Panc1 (cell line): Measurements from ENCODE around the gene UBTD1. TPM values are rescaled to one million over a fixed set of nuclear protein-coding genes. Genes with fewer than 3 reads are reported as not detected.

Experiments used
- ATAC-seq: fragments of 200-7000 bp; cut with Tn5 transposase; 2 replicates; pipeline ENCODE4 v1.9.1; 2020; ENCODE audit warnings: mild to moderate bottlenecking, moderate library complexity
- BruUV-seq: library from RNA; stranded (reverse); fragments of 400-500 nt; replicated peaks from 2 replicates; lab custom pipeline; 2021; lab: Mats Ljungman, UMichigan
- CTCF ChIA-PET: fragments of 300-600 bp; sonication (Branson Sonifier 250); formaldehyde crosslinking; loops from one replicate; lab custom pipeline; 2022; ENCODE audit warnings: antibody characterized with exemption; lab: Charles Lee
- POLR2A ChIA-PET: fragments of 300-600 bp; sonication (Branson Sonifier 250); formaldehyde crosslinking; loops from one replicate; lab custom pipeline; 2022; ENCODE audit warnings: antibody characterized with exemption; lab: Charles Lee
- DNase-seq: peaks from one replicate; pipeline ENCODE4 v3.0.0-alpha.2; 2010; ENCODE audit warnings: low read depth, low spot score
- H3K27ac ChIP-seq: 2 replicates; pipeline ENCODE4 v1.5.1; 2011; ENCODE audit warnings: mild to moderate bottlenecking, low read length, inconsistent platforms
- H3K27me3 ChIP-seq: fragments of 200-500 bp; sonication (Bioruptor generic); 2 replicates; pipeline ENCODE4 v1.6.0; 2014; ENCODE audit warnings: low read length, inconsistent platforms; ENCODE audit not compliant: control insufficient read depth, insufficient read depth
- H3K36me3 ChIP-seq: fragments of 200-500 bp; sonication (Bioruptor generic); 2 replicates; pipeline ENCODE4 v1.5.1; 2014; ENCODE audit warnings: inconsistent platforms, mild to moderate bottlenecking, low read length, moderate library complexity; ENCODE audit not compliant: control insufficient read depth, insufficient read depth
- H3K4me1 ChIP-seq: 2 replicates; pipeline ENCODE4 v1.5.1; 2011; ENCODE audit warnings: inconsistent platforms, mild to moderate bottlenecking, low read length, moderate library complexity; ENCODE audit not compliant: control insufficient read depth, insufficient read depth
- H3K4me3 ChIP-seq, 2 experiments: 2 replicates each; pipeline ENCODE4 v1.5.1; 2011 to 2012; ENCODE audit warnings: low read depth in 2 of 2, low read length in 2 of 2, mild to moderate bottlenecking in 2 of 2, inconsistent platforms in 1 of 2, moderate library complexity in 1 of 2
- H3K9me3 ChIP-seq: fragments of 200-500 bp; sonication (Bioruptor generic); 2 replicates; pipeline ENCODE4 v1.5.1; 2014; ENCODE audit warnings: low read depth, mild to moderate bottlenecking, inconsistent platforms, low read length, moderate library complexity; ENCODE audit not compliant: control insufficient read depth, insufficient read depth
- POLR2AphosphoS5 ChIP-seq: IDR thresholded peaks from 2 replicates; pipeline ENCODE4 v1.6.1; 2012; ENCODE audit warnings: mild to moderate bottlenecking, low read depth, low read length, moderate library complexity
- REST ChIP-seq, 2 experiments: IDR thresholded peaks; 2 replicates each; pipeline ENCODE4 v1.6.1; 2011 to 2012; ENCODE audit warnings: low read depth in 2 of 2, control low read depth in 1 of 2, low read length in 1 of 2, mild to moderate bottlenecking in 1 of 2, moderate library complexity in 1 of 2; ENCODE audit not compliant: insufficient read depth in 1 of 2
- SIN3A ChIP-seq: IDR thresholded peaks from 2 replicates; pipeline ENCODE4 v1.6.1; 2012; ENCODE audit warnings: low read depth, mild to moderate bottlenecking, low read length, moderate library complexity, borderline replicate concordance; ENCODE audit not compliant: insufficient read depth
- TCF7L2 ChIP-seq: IDR thresholded peaks from 2 replicates; pipeline ENCODE4 v1.6.1; 2011; ENCODE audit warnings: mild to moderate bottlenecking, low read depth, low read length, inconsistent platforms
- in situ Hi-C: cut with HindIII; loops from 2 replicates; pipeline ENCODE4 v1.10.0; 2016; ENCODE audit warnings: low sequenced_read_pairs, low pct_unique_long_range_greater_than_20kb
- intact Hi-C: fragments of 100-400 bp; cut with micrococcal nuclease; formaldehyde crosslinking; loops from one replicate; pipeline ENCODE4 v1.10.0; 2022; ENCODE audit not compliant: unreplicated experiment
- total RNA-seq: library from RNA; stranded (reverse); gene quantifications from one replicate; pipeline ENCODE4 v1.2.1, GENCODE V29; 2021; ENCODE audit not compliant: unreplicated experiment
- TF ChIP-seq, protein P1 (sequence below): fragments of 450-650 bp; IDR thresholded peaks from 2 replicates; pipeline ENCODE4 v1.5.1; 2017; ENCODE audit warnings: mild to moderate bottlenecking

UBTD1 gene
- total RNA-seq, 1 experiment from 2014 or later: 55.6 TPM

DNA sequence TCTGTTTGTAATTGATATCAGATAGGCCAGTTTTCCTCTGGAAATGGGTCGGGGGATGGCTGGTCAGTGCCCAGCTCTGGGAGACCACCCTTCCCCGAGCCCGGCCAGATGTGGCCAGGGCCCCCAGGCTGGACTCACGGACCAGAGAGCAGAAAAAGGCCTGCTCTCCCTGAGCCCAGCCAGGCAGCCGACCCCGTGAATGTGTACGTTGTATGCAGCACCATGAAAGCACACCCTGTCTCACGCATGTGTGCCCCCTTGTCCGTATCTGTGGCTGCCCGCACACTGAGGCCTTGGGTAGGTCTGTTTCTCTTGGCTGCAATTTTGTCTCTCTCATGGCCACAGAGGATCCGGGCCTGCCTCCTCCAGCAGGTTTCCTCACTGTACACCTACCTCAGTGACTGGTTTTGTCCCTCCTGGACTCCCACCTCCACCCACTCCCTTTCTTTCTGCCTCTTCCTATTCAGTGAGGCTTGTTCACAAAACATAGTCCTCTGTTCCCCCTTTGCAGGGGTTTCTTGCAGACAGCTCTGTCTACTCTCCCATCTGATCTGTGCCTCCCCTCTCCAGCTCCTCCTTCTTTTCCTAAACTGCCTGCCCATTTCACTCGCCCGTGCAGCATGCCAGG, 50.2 kb downstream of the UBTD1 start:
- POLR2A ChIA-PET: interaction anchor here (0.6 kb wide), 1 partner anchor 25 kb away, joined by 3 read pairs; no protein-coding TSS in a partner anchor
- no TSS peak for BruUV-seq
- intact Hi-C loops: no loop called here
- CTCF ChIA-PET: no interaction called here
- Histone ChIP-seq H3K9me3 (no peaks in the 10 kb centered on the region), H3K36me3 (no peaks in the 10 kb centered on the region), H3K27ac (peak overlapping the region; percentile 81), H3K4me1 (peaks cover 40% of the 10 kb centered on the region), H3K4me3 (no peak overlapping the region), H3K27me3 (no peaks in the 10 kb centered on the region)
- DNase-seq: no peak
- in situ Hi-C loops: no loop called here
- TF ChIP-seq SIN3A (no peak), REST (IDR thresholded peaks at IDR 0.05; ENCODE audit: insufficient read depth in 1 of 2, low read depth in 2 of 2, low read length in 1 of 2) (no peak), POLR2AphosphoS5 (no peak), TCF7L2 (no peak)
- TF ChIP-seq, protein P1, sequence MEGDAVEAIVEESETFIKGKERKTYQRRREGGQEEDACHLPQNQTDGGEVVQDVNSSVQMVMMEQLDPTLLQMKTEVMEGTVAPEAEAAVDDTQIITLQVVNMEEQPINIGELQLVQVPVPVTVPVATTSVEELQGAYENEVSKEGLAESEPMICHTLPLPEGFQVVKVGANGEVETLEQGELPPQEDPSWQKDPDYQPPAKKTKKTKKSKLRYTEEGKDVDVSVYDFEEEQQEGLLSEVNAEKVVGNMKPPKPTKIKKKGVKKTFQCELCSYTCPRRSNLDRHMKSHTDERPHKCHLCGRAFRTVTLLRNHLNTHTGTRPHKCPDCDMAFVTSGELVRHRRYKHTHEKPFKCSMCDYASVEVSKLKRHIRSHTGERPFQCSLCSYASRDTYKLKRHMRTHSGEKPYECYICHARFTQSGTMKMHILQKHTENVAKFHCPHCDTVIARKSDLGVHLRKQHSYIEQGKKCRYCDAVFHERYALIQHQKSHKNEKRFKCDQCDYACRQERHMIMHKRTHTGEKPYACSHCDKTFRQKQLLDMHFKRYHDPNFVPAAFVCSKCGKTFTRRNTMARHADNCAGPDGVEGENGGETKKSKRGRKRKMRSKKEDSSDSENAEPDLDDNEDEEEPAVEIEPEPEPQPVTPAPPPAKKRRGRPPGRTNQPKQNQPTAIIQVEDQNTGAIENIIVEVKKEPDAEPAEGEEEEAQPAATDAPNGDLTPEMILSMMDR: no peak
- no peak for ATAC-seq

- Histone ChIP-seq H3K4me3 (no peak overlapping the region), H3K9me3 (no peaks in the 10 kb centered on the region), H3K27ac (peak overlapping the region; percentile 81), H3K36me3 (no peaks in the 10 kb centered on the region), H3K4me1 (peaks cover 41% of the 10 kb centered on the region), H3K27me3 (no peaks in the 10 kb centered on the region)
- no TSS peak for BruUV-seq
- intact Hi-C loops (no loop called here), in situ Hi-C loops (no loop called here)
- ChIA-PET POLR2A (interaction anchor here (0.6 kb wide), 2 partner anchors 24 to 253 kb away, joined by 3 read pairs; no protein-coding TSS in a partner anchor), CTCF (interaction anchor here (0.7 kb wide), 1 partner anchor 126 kb away, joined by 3 read pairs; no protein-coding TSS in a partner anchor)
- TF ChIP-seq, protein P1: no peak
- TF ChIP-seq POLR2AphosphoS5 (no peak), REST (IDR thresholded peaks at IDR 0.05; ENCODE audit: insufficient read depth in 1 of 2, low read depth in 2 of 2, low read length in 1 of 2) (no peak), TCF7L2 (no peak), SIN3A (no peak)
- ATAC-seq: peak; percentile 55
- no peak for DNase-seq
These were observed 51.0 kb downstream of the UBTD1 start for GRCh38 chr10:97549587-97550322.
